K562 (cell line): ENCODE data around the gene ZNF726. TPM values are rescaled to one million over a fixed set of nuclear protein-coding genes. Genes with fewer than 3 reads are reported as not detected.
"Not testable (repeated sequence)": the region's sequence is repeated elsewhere in the genome, so short reads cannot be mapped to it uniquely, and the experiment has no call there.

ENCODE experiments used
- ATAC-seq: fragments of 200-7000 bp; cut with Tn5 transposase; 3 replicates; pipeline ENCODE4 v1.9.1; 2020; ENCODE audit warnings: moderate library complexity
- BruUV-seq: library from RNA; stranded (reverse); fragments of 400-500 nt; replicated peaks from 2 replicates; lab custom pipeline; 2021; lab: Mats Ljungman, UMichigan
- CTCF ChIA-PET: fragments of 300-600 bp; formaldehyde crosslinking; extraction: SDS; loops from one replicate; lab custom pipeline; 2021; ENCODE audit warnings: low intra/inter-chr PET ratio; lab: Yijun Ruan, JAX
- POLR2A ChIA-PET: fragments of 300-600, 350-650 bp; sonication (Branson Sonifier 250); formaldehyde crosslinking; extraction: SDS; loops from one replicate; lab custom pipeline; 2021; ENCODE audit warnings: antibody characterized with exemption, inconsistent platforms; lab: Yijun Ruan, JAX
- DNase-seq, 4 experiments: peaks; one replicate each; pipeline versions ENCODE4 v3.0.0 to v3.0.0-alpha.2; 2011 to 2018; ENCODE audit warnings: low spot score in 3 of 4, mixed read lengths in 3 of 4; ENCODE audit errors: extremely low read depth in 1 of 4
- FAIRE-seq: peaks from 2 replicates; lab custom pipeline; 2011; peaks lifted over from hg19 to GRCh38; lab: Jason Lieb, UNC
- H2AFZ ChIP-seq: 2 replicates; pipeline ENCODE4 v1.6.0; 2011; ENCODE audit warnings: low read depth, low read length, control low read depth, inconsistent platforms
- H3K27ac ChIP-seq: fragments of 200-600 bp; 3 replicates; pipeline ENCODE4 v1.8.0; 2011; ENCODE audit warnings: low read depth, mild to moderate bottlenecking, control low read depth, inconsistent platforms, low read length, moderate library complexity, mixed read lengths; ENCODE audit errors: extremely low read depth
- H3K27me3 ChIP-seq, 2 experiments: fragments of 300-600 bp in 1 of 2; 2 replicates in 1 of 2; 3 replicates in 1 of 2; pipeline versions ENCODE4 v1.6.0 to v1.8.0; 2011; ENCODE audit warnings: inconsistent platforms in 2 of 2, low read length in 2 of 2, mild to moderate bottlenecking in 1 of 2, mixed read lengths in 1 of 2, moderate library complexity in 1 of 2; ENCODE audit not compliant: control insufficient read depth in 2 of 2, insufficient read depth in 2 of 2
- H3K36me3 ChIP-seq: fragments of 300-600 bp; 3 replicates; pipeline ENCODE4 v1.8.0; 2011; ENCODE audit warnings: mild to moderate bottlenecking, low read length, inconsistent platforms; ENCODE audit not compliant: control insufficient read depth, insufficient read depth
- H3K4me1 ChIP-seq, 2 experiments: fragments of 200-600 bp in 1 of 2; replicated peaks in 1 of 2; 2 replicates in 1 of 2; 3 replicates in 1 of 2; pipeline versions ENCODE4 v1.5.1 to v1.8.0; 2011; ENCODE audit warnings: inconsistent platforms in 2 of 2, low read length in 2 of 2, mild to moderate bottlenecking in 1 of 2, mixed read lengths in 1 of 2, moderate library complexity in 1 of 2; ENCODE audit not compliant: control insufficient read depth in 2 of 2, insufficient read depth in 2 of 2
- H3K4me2 ChIP-seq: 2 replicates; pipeline ENCODE4 v1.6.1; 2011; ENCODE audit warnings: low read length, control low read depth, inconsistent platforms, mixed read lengths; ENCODE audit not compliant: insufficient read depth
- H3K4me3 ChIP-seq: fragments of 200-600 bp; sonication (generic), shearing (Covaris generic); 2 replicates; pipeline ENCODE4 v1.5.1; 2016; ENCODE audit warnings: control low read depth, inconsistent platforms
- H3K79me2 ChIP-seq: fragments of 200-600 bp; 3 replicates; pipeline ENCODE4 v1.8.0; 2011; ENCODE audit warnings: low read length, inconsistent platforms; ENCODE audit not compliant: control insufficient read depth, insufficient read depth
- H3K9ac ChIP-seq, 2 experiments: 2 replicates each; pipeline versions ENCODE4 v1.6.0 to v1.6.1; 2011; ENCODE audit warnings: low read depth in 2 of 2, low read length in 2 of 2, control low read depth in 1 of 2, inconsistent platforms in 1 of 2, mild to moderate bottlenecking in 1 of 2, mixed read lengths in 1 of 2; ENCODE audit not compliant: insufficient read depth in 1 of 2
- H3K9me1 ChIP-seq: one replicate; pipeline ENCODE4 v1.6.0; 2011; ENCODE audit warnings: inconsistent platforms, mild to moderate bottlenecking, low read length, moderate library complexity; ENCODE audit not compliant: control insufficient read depth, insufficient read depth
- H3K9me3 ChIP-seq: replicated peaks from 2 replicates; pipeline ENCODE4 v1.5.1; 2011; ENCODE audit warnings: low read depth, low read length, inconsistent platforms; ENCODE audit not compliant: control insufficient read depth, insufficient read depth
- H4K20me1 ChIP-seq: replicated peaks from 2 replicates; pipeline ENCODE4 v1.6.1; 2011; ENCODE audit warnings: low read length, inconsistent platforms, mixed read lengths; ENCODE audit not compliant: control insufficient read depth, insufficient read depth
- E2F3 ChIP-seq: fragments of 250-450 bp; sonication (Bioruptor Pico); IDR thresholded peaks from 2 replicates; pipeline ENCODE4 v1.4.0; 2020; ENCODE audit warnings: mild to moderate bottlenecking
- FOSL1 ChIP-seq: fragments of 200-800 bp; sonication (Bioruptor generic); conservative IDR thresholded peaks from 2 replicates; pipeline ENCODE4 v1.6.1; 2016; ENCODE audit warnings: missing genetic modification characterization, missing compliant biosample characterization
- MTF1 ChIP-seq: fragments of 250-450 bp; sonication (Bioruptor Pico); IDR thresholded peaks from 2 replicates; pipeline ENCODE4 v1.9.0; 2021; ENCODE audit warnings: moderate library complexity, mild to moderate bottlenecking, inconsistent platforms, borderline replicate concordance
- RFX7 ChIP-seq: fragments of 250-450 bp; sonication (Bioruptor Pico); IDR thresholded peaks from 2 replicates; pipeline ENCODE4 v1.5.1; 2021; ENCODE audit warnings: mild to moderate bottlenecking
- WGBS: fragments of 100-300 bp; shearing (Covaris generic); methylation state at CpG from one replicate; pipeline ENCODE4 v1.1.6; 2016; ENCODE audit warnings: low coverage, mixed read lengths; ENCODE audit not compliant: insufficient coverage; ENCODE audit errors: missing lambda C conversion rate; 5-methylcytosine and 5-hydroxymethylcytosine counted together
- in situ Hi-C: fragments of 300-500 bp; cut with MboI; formaldehyde crosslinking; loops from 4 replicates; pipeline ENCODE4 v1.15.0; 2018; ENCODE audit warnings: inconsistent platforms, mixed read lengths
- intact Hi-C: fragments of 100-400 bp; cut with micrococcal nuclease; formaldehyde crosslinking; loops from 2 replicates; pipeline ENCODE4 v1.14.2; 2022
- polyA plus RNA-seq, 8 experiments: library from polyadenylated mRNA; depleted of rRNA in 4 of 8; stranded (reverse) in 5 of 8; unstranded in 3 of 8; fragments of >200 nt; fragmentation: Nextera tagmentation in 2 of 8; fragmentation: Illumina TruSeq in 1 of 8; extraction: Ambion mirVana in 2 of 8; extraction: Trizol in 1 of 8; gene quantifications; 2 replicates each; pipeline versions ENCODE4 v1.2.1 to v1.2.3, GENCODE V29; 2011 to 2014; ENCODE audit warnings: inconsistent platforms in 1 of 8, missing spikeins in 1 of 8
- total RNA-seq, 7 experiments: library from RNA; depleted of rRNA in 6 of 7; stranded (reverse); fragments of >200 nt in 6 of 7; fragmentation: Illumina TruSeq in 2 of 7; extraction: Trizol in 2 of 7; gene quantifications; 2 replicates each; pipeline versions ENCODE4 v1.2.1 to v1.2.3, GENCODE V29; 2011 to 2021; ENCODE audit warnings: low replicate concordance in 1 of 7

Gene ZNF726
- total and polyA plus RNA-seq, 9 of the 15 experiments (the other 6 are each of a cell fraction or from before 2014, with no cell fraction given), result 8.6 to 20.8 (median 14.6) TPM

- no peaks in the 10 kb centered on the region for H3K9me3 ChIP-seq
- no peaks in the 10 kb centered on the region for H4K20me1 ChIP-seq
- no peak overlapping the region for H3K27ac ChIP-seq
- no peaks in the 10 kb centered on the region for H3K79me2 ChIP-seq
- intact Hi-C loops (no loop called here), in situ Hi-C loops (no loop called here)
- H3K4me3 ChIP-seq, result no peak overlapping the region
- 0% methylated on average over 15 of the region's 15 CpGs for WGBS
- ChIA-PET CTCF (no interaction called here), POLR2A (no interaction called here)
- no peak overlapping the region for H3K9ac ChIP-seq
- ATAC-seq (no peak), FAIRE-seq (no peak), DNase-seq (no peak)
- no peaks in the 10 kb centered on the region for H3K36me3 ChIP-seq
- no peaks in the 10 kb centered on the region for H3K27me3 ChIP-seq
- no TSS peak for BruUV-seq
- H2AFZ ChIP-seq, result no peak overlapping the region
- H3K4me2 ChIP-seq, result no peak overlapping the region
- TF ChIP-seq FOSL1, result peak; percentile 44
- TF ChIP-seq E2F3 (CRISPR knock-in tag), result no peak
- TF ChIP-seq RFX7 (CRISPR knock-in tag), result no peak
- no peak for TF ChIP-seq MTF1 (CRISPR knock-in tag)
- H3K4me1 ChIP-seq, result no peaks in the 10 kb centered on the region
- H3K9me1 ChIP-seq, result no peaks in the 10 kb centered on the region
Measured at GRCh38 chr19:23957660-23958281, 43.1 kb downstream of the ZNF726 start.

GRCh38 chr19:23963396-23963795 lies 48.7 kb downstream of the ZNF726 start:
- BruUV-seq, in situ Hi-C loops, CTCF ChIA-PET, H3K9me1 ChIP-seq, H3K27ac ChIP-seq, H3K4me3 ChIP-seq, H3K4me1 ChIP-seq, ATAC-seq, FAIRE-seq, H3K36me3 ChIP-seq, H2AFZ ChIP-seq, DNase-seq, H3K9ac ChIP-seq, H3K27me3 ChIP-seq, H3K4me2 ChIP-seq, H4K20me1 ChIP-seq, intact Hi-C loops, H3K9me3 ChIP-seq, H3K79me2 ChIP-seq: not testable (repeated sequence)
- POLR2A ChIA-PET, result interaction anchor here (0.6 kb wide), 1 partner anchor 132 kb away, joined by 4 read pairs; no protein-coding TSS in a partner anchor
- WGBS, result 2% methylated on average over 10 of the region's 20 CpGs

- POLR2A ChIA-PET, result interaction anchor here (0.6 kb wide), 1 partner anchor 132 kb away, joined by 4 read pairs; no protein-coding TSS in a partner anchor
- WGBS, result 11% methylated on average over 11 of the region's 25 CpGs
- H3K4me3 ChIP-seq, H4K20me1 ChIP-seq, BruUV-seq, in situ Hi-C loops, H3K4me2 ChIP-seq, H3K9me3 ChIP-seq, H3K27ac ChIP-seq, H2AFZ ChIP-seq, H3K36me3 ChIP-seq, H3K4me1 ChIP-seq, H3K9me1 ChIP-seq, H3K79me2 ChIP-seq, H3K9ac ChIP-seq, ATAC-seq, CTCF ChIA-PET, H3K27me3 ChIP-seq, intact Hi-C loops, FAIRE-seq, DNase-seq: not testable (repeated sequence)
Measured at GRCh38 chr19:23963881-23964280, 49.2 kb downstream of the ZNF726 start.
